Duodenal mucosa (tissue), 2 donors: ENCODE data around the gene CDK14.
A peak's percentile ranks its signal among the peaks of the same experiment; 100 is the strongest.

Experiments used
- H3K27ac ChIP-seq: one replicate; pipeline ENCODE4 v1.7.0; 2013; ENCODE audit warnings: low read depth, low read length
- H3K27me3 ChIP-seq, 2 donors: one replicate each; pipeline ENCODE4 v1.7.0; 2013; ENCODE audit warnings: low read length in 2 of 2, control low read depth in 1 of 2; ENCODE audit not compliant: insufficient read depth in 2 of 2, control insufficient read depth in 1 of 2
- H3K36me3 ChIP-seq, 2 donors: one replicate each; pipeline ENCODE4 v1.7.0; 2013; ENCODE audit warnings: low read length in 2 of 2, control low read depth in 1 of 2; ENCODE audit not compliant: insufficient read depth in 2 of 2, control insufficient read depth in 1 of 2
- H3K4me1 ChIP-seq, 2 donors: one replicate each; pipeline ENCODE4 v1.7.0; 2013; ENCODE audit warnings: low read length in 2 of 2, control low read depth in 1 of 2; ENCODE audit not compliant: insufficient read depth in 2 of 2, control insufficient read depth in 1 of 2
- H3K4me3 ChIP-seq, 2 donors: one replicate each; pipeline ENCODE4 v1.7.0; 2013; ENCODE audit warnings: low read length in 2 of 2, low read depth in 1 of 2
- H3K9ac ChIP-seq, 2 donors: one replicate each; pipeline ENCODE4 v1.7.0; 2013; ENCODE audit warnings: low read length in 2 of 2, low read depth in 1 of 2
- H3K9me3 ChIP-seq, 2 donors: one replicate each; pipeline ENCODE4 v1.7.0; 2013; ENCODE audit warnings: low read length in 2 of 2, control low read depth in 1 of 2; ENCODE audit not compliant: control insufficient read depth in 1 of 2

Gene CDK14

GRCh38 chr7:91050677-91051076 is 454.6 kb downstream of the CDK14 start:
- H3K9ac ChIP-seq = no peak overlapping the region
- H3K36me3 ChIP-seq = no peaks in the 10 kb centered on the region
- no peaks in the 10 kb centered on the region for H3K27me3 ChIP-seq
- no peaks in the 10 kb centered on the region for H3K9me3 ChIP-seq
- peaks cover 0 to 5% of the 10 kb centered on the region in 2 donors for H3K4me1 ChIP-seq
- no peak overlapping the region for H3K27ac ChIP-seq
- peak overlapping the region in 1 of 2 donors; percentile 49 for H3K4me3 ChIP-seq

GRCh38 chr7:91051966-91052365 is 455.8 kb downstream of the CDK14 start:
- Histone ChIP-seq H3K4me1 (peaks cover 0 to 3% of the 10 kb centered on the region in 2 donors), H3K4me3 (no peak overlapping the region), H3K9me3 (no peaks in the 10 kb centered on the region), H3K27ac (no peak overlapping the region), H3K27me3 (no peaks in the 10 kb centered on the region), H3K36me3 (no peaks in the 10 kb centered on the region), H3K9ac (no peak overlapping the region)

GRCh38 chr7:91054374-91054773 is 458.3 kb downstream of the CDK14 start:
- H3K27ac ChIP-seq = no peak overlapping the region
- H3K9me3 ChIP-seq = no peaks in the 10 kb centered on the region
- H3K4me3 ChIP-seq = no peak overlapping the region
- no peaks in the 10 kb centered on the region for H3K27me3 ChIP-seq
- no peak overlapping the region for H3K9ac ChIP-seq
- H3K4me1 ChIP-seq = no peaks in the 10 kb centered on the region
- H3K36me3 ChIP-seq = no peaks in the 10 kb centered on the region

GRCh38 chr7:91055219-91055618 is 459.1 kb downstream of the CDK14 start:
- Histone ChIP-seq H3K9ac (no peak overlapping the region), H3K4me3 (no peak overlapping the region), H3K4me1 (no peaks in the 10 kb centered on the region), H3K9me3 (no peaks in the 10 kb centered on the region), H3K27me3 (no peaks in the 10 kb centered on the region), H3K36me3 (no peaks in the 10 kb centered on the region), H3K27ac (no peak overlapping the region)

GRCh38 chr7:91062713-91063112 is 466.6 kb downstream of the CDK14 start:
- H3K27ac ChIP-seq = no peak overlapping the region
- no peaks in the 10 kb centered on the region for H3K4me1 ChIP-seq
- H3K9me3 ChIP-seq = no peaks in the 10 kb centered on the region
- H3K27me3 ChIP-seq = no peaks in the 10 kb centered on the region
- H3K36me3 ChIP-seq = no peaks in the 10 kb centered on the region
- H3K4me3 ChIP-seq = no peak overlapping the region
- H3K9ac ChIP-seq = no peak overlapping the region

GRCh38 chr7:91064052-91064451 is 467.9 kb downstream of the CDK14 start:
- Histone ChIP-seq H3K4me3 (no peak overlapping the region), H3K27me3 (no peaks in the 10 kb centered on the region), H3K4me1 (no peaks in the 10 kb centered on the region), H3K9me3 (no peaks in the 10 kb centered on the region), H3K9ac (no peak overlapping the region), H3K27ac (no peak overlapping the region), H3K36me3 (no peaks in the 10 kb centered on the region)

- H3K27ac ChIP-seq = no peak overlapping the region
- no peaks in the 10 kb centered on the region for H3K4me1 ChIP-seq
- H3K9me3 ChIP-seq = no peaks in the 10 kb centered on the region
- H3K4me3 ChIP-seq = no peak overlapping the region
- H3K9ac ChIP-seq = no peak overlapping the region
- H3K36me3 ChIP-seq = no peaks in the 10 kb centered on the region
- no peaks in the 10 kb centered on the region for H3K27me3 ChIP-seq
Observed at GRCh38 chr7:91064938-91065337, 468.8 kb downstream of the CDK14 start.

GRCh38 chr7:91066627-91067026 is 470.5 kb downstream of the CDK14 start:
- Histone ChIP-seq H3K36me3 (no peaks in the 10 kb centered on the region), H3K27ac (no peak overlapping the region), H3K27me3 (no peaks in the 10 kb centered on the region), H3K9ac (no peak overlapping the region), H3K4me3 (no peak overlapping the region), H3K9me3 (no peaks in the 10 kb centered on the region), H3K4me1 (no peaks in the 10 kb centered on the region)

- no peaks in the 10 kb centered on the region for H3K36me3 ChIP-seq
- H3K9ac ChIP-seq = no peak overlapping the region
- H3K27me3 ChIP-seq = no peaks in the 10 kb centered on the region
- no peaks in the 10 kb centered on the region for H3K9me3 ChIP-seq
- H3K4me1 ChIP-seq = no peaks in the 10 kb centered on the region
- H3K4me3 ChIP-seq = no peak overlapping the region
- H3K27ac ChIP-seq = no peak overlapping the region
Observed at GRCh38 chr7:91067242-91067641, 471.1 kb downstream of the CDK14 start.

- H3K27me3 ChIP-seq = no peaks in the 10 kb centered on the region
- H3K9ac ChIP-seq = no peak overlapping the region
- H3K4me1 ChIP-seq = no peaks in the 10 kb centered on the region
- no peak overlapping the region for H3K4me3 ChIP-seq
- H3K36me3 ChIP-seq = no peaks in the 10 kb centered on the region
- H3K9me3 ChIP-seq = no peaks in the 10 kb centered on the region
- H3K27ac ChIP-seq = no peak overlapping the region
Observed at GRCh38 chr7:91068136-91068795, 472.1 kb downstream of the CDK14 start.

GRCh38 chr7:91069146-91069545 is 473.0 kb downstream of the CDK14 start:
- Histone ChIP-seq H3K36me3 (no peaks in the 10 kb centered on the region), H3K9me3 (no peaks in the 10 kb centered on the region), H3K27ac (no peak overlapping the region), H3K9ac (no peak overlapping the region), H3K27me3 (no peaks in the 10 kb centered on the region), H3K4me1 (no peaks in the 10 kb centered on the region), H3K4me3 (no peak overlapping the region)
